ENCODE data around the gene IL17RE.

GRCh38 chr3:9949626-9950025 is 47.0 kb downstream of the IL17RE start:
- TF ChIP-seq CTCF (IDR thresholded peaks at IDR 0.05) (no peak), POLR2A (IDR thresholded peaks at IDR 0.05) (no peak)
